Measurements from ENCODE around the gene LARGE1.

Gene LARGE1

GRCh38 chr22:33952776-33953175 is 32.5 kb upstream of the LARGE1 start:
- TF ChIP-seq CTCF (IDR thresholded peaks at IDR 0.05; ENCODE audit: unreplicated experiment in 3 of 3): no peak
- Mint-ChIP-seq H3K4me1 (no peaks in the 10 kb centered on the region), H3K9me3 (no peaks in the 10 kb centered on the region), H3K36me3 (ENCODE audit: low read depth) (no peaks in the 10 kb centered on the region), H3K4me3 (no peak overlapping the region), H3K27ac (no peak overlapping the region), H3K27me3 (ENCODE audit: low read depth) (peaks cover 13% of the 10 kb centered on the region)

- no peaks in the 10 kb centered on the region for H3K4me1 Mint-ChIP-seq
- TF ChIP-seq CTCF (IDR thresholded peaks at IDR 0.05; ENCODE audit: unreplicated experiment in 3 of 3): no peak
- peaks cover 4% of the 10 kb centered on the region for H3K27me3 Mint-ChIP-seq (ENCODE audit: low read depth)
- H3K27ac Mint-ChIP-seq: no peak overlapping the region
- no peaks in the 10 kb centered on the region for H3K36me3 Mint-ChIP-seq (ENCODE audit: low read depth)
- peaks cover 10% of the 10 kb centered on the region for H3K9me3 Mint-ChIP-seq
- no peak overlapping the region for H3K4me3 Mint-ChIP-seq
Observed at GRCh38 chr22:33940741-33941140, 20.5 kb upstream of the LARGE1 start.

GRCh38 chr22:33932997-33933396 is 12.7 kb upstream of the LARGE1 start:
- Mint-ChIP-seq H3K9me3 (no peaks in the 10 kb centered on the region), H3K36me3 (ENCODE audit: low read depth) (no peaks in the 10 kb centered on the region), H3K4me1 (no peaks in the 10 kb centered on the region), H3K27me3 (ENCODE audit: low read depth) (peaks cover 26% of the 10 kb centered on the region), H3K27ac (no peak overlapping the region), H3K4me3 (no peak overlapping the region)
- TF ChIP-seq CTCF (IDR thresholded peaks at IDR 0.05; ENCODE audit: unreplicated experiment in 3 of 3): no peak

GRCh38 chr22:33931406-33931805 is 11.1 kb upstream of the LARGE1 start:
- Mint-ChIP-seq H3K9me3 (no peaks in the 10 kb centered on the region), H3K4me1 (no peaks in the 10 kb centered on the region), H3K4me3 (no peak overlapping the region), H3K27me3 (ENCODE audit: low read depth) (peaks cover 22% of the 10 kb centered on the region), H3K27ac (no peak overlapping the region), H3K36me3 (ENCODE audit: low read depth) (no peaks in the 10 kb centered on the region)
- TF ChIP-seq CTCF (IDR thresholded peaks at IDR 0.05; ENCODE audit: unreplicated experiment in 3 of 3): no peak

GRCh38 chr22:33927752-33928151 is 7.5 kb upstream of the LARGE1 start:
- no peak overlapping the region for H3K27ac Mint-ChIP-seq
- peaks cover 38% of the 10 kb centered on the region for H3K27me3 Mint-ChIP-seq (ENCODE audit: low read depth)
- no peaks in the 10 kb centered on the region for H3K9me3 Mint-ChIP-seq
- H3K4me1 Mint-ChIP-seq: peaks cover 9% of the 10 kb centered on the region
- H3K4me3 Mint-ChIP-seq: no peak overlapping the region
- no peaks in the 10 kb centered on the region for H3K36me3 Mint-ChIP-seq (ENCODE audit: low read depth)
- no peak for TF ChIP-seq CTCF (IDR thresholded peaks at IDR 0.05; ENCODE audit: unreplicated experiment in 3 of 3)

GRCh38 chr22:33925194-33925593 is 4.9 kb upstream of the LARGE1 start:
- no peak overlapping the region for H3K4me3 Mint-ChIP-seq

More at GRCh38 chr22:33925194-33925593, 4.9 kb upstream of the LARGE1 start:
- Mint-ChIP-seq H3K9me3 (no peaks in the 10 kb centered on the region), H3K36me3 (ENCODE audit: low read depth) (no peaks in the 10 kb centered on the region), H3K27me3 (ENCODE audit: low read depth) (peaks cover 36% of the 10 kb centered on the region), H3K27ac (no peak overlapping the region), H3K4me1 (peaks cover 12% of the 10 kb centered on the region)
- no peak for TF ChIP-seq CTCF (IDR thresholded peaks at IDR 0.05; ENCODE audit: unreplicated experiment in 3 of 3)

Measured in nephron (organoid).